H9 (cell line): ENCODE results near the gene IGSF9B. TPM values are rescaled to one million over a fixed set of nuclear protein-coding genes. Genes with fewer than 3 reads are reported as not detected.

ENCODE experiments used
- DNase-seq: peaks from one replicate; pipeline ENCODE4 v3.0.0-alpha.2; 2017
- H2AFZ ChIP-seq: one replicate; pipeline ENCODE4 v1.6.1; 2013; ENCODE audit warnings: mild to moderate bottlenecking, low read length, control low read depth, moderate library complexity
- H2AK5ac ChIP-seq: 2 replicates; pipeline ENCODE4 v1.6.1; 2013; ENCODE audit warnings: low read length, control low read depth, mixed read lengths; ENCODE audit not compliant: insufficient read length
- H2BK120ac ChIP-seq: one replicate; pipeline ENCODE4 v1.6.1; 2013; ENCODE audit warnings: low read depth, mild to moderate bottlenecking, low read length, control low read depth, inconsistent platforms; ENCODE audit not compliant: poor library complexity, severe bottlenecking
- H2BK12ac ChIP-seq: 2 replicates; pipeline ENCODE4 v1.6.1; 2013; ENCODE audit warnings: low read length, control low read depth, mixed read lengths, low read depth; ENCODE audit not compliant: insufficient read length
- H2BK15ac ChIP-seq: 2 replicates; pipeline ENCODE4 v1.6.1; 2013; ENCODE audit warnings: low read depth, low read length, control low read depth
- H2BK20ac ChIP-seq: one replicate; pipeline ENCODE4 v1.6.1; 2013; ENCODE audit warnings: low read depth, mild to moderate bottlenecking, low read length, control low read depth, inconsistent platforms; ENCODE audit not compliant: poor library complexity, severe bottlenecking
- H2BK5ac ChIP-seq: 2 replicates; pipeline ENCODE4 v1.6.1; 2013; ENCODE audit warnings: low read length, control low read depth, mixed read lengths; ENCODE audit not compliant: insufficient read length
- H3K14ac ChIP-seq: 2 replicates; pipeline ENCODE4 v1.6.1; 2013; ENCODE audit warnings: low read length, control low read depth; ENCODE audit not compliant: insufficient read depth
- H3K18ac ChIP-seq: 2 replicates; pipeline ENCODE4 v1.6.1; 2013; ENCODE audit warnings: low read depth, mild to moderate bottlenecking, mixed read lengths, low read length, control low read depth; ENCODE audit not compliant: insufficient read length
- H3K23ac ChIP-seq: 2 replicates; pipeline ENCODE4 v1.6.1; 2013; ENCODE audit warnings: low read length, control low read depth, mixed read lengths, low read depth; ENCODE audit not compliant: insufficient read length
- H3K23me2 ChIP-seq: 2 replicates; pipeline ENCODE4 v1.6.1; 2013; ENCODE audit warnings: low read depth, mild to moderate bottlenecking, mixed read lengths, low read length, control low read depth; ENCODE audit not compliant: insufficient read length, poor library complexity, severe bottlenecking
- H3K27ac ChIP-seq: 2 replicates; pipeline ENCODE4 v1.5.1; 2013; ENCODE audit warnings: low read length, control low read depth, mixed read lengths, low read depth; ENCODE audit not compliant: insufficient read length
- H3K27me3 ChIP-seq: 2 replicates; pipeline ENCODE4 v1.6.1; 2013; ENCODE audit warnings: low read length, control low read depth, inconsistent platforms; ENCODE audit not compliant: insufficient read depth
- H3K4ac ChIP-seq: 2 replicates; pipeline ENCODE4 v1.6.1; 2013; ENCODE audit warnings: low read depth, mild to moderate bottlenecking, control low read depth, inconsistent platforms, low read length, moderate library complexity
- H3K4me1 ChIP-seq: 2 replicates; pipeline ENCODE4 v1.6.1; 2013; ENCODE audit warnings: low read length, control low read depth, inconsistent platforms; ENCODE audit not compliant: insufficient read depth
- H3K4me2 ChIP-seq: 2 replicates; pipeline ENCODE4 v1.6.1; 2013; ENCODE audit warnings: low read length, control low read depth, mixed read lengths; ENCODE audit not compliant: insufficient read length, insufficient read depth
- H3K56ac ChIP-seq: 2 replicates; pipeline ENCODE4 v1.6.1; 2013; ENCODE audit warnings: low read depth, mild to moderate bottlenecking, mixed read lengths, low read length, control low read depth; ENCODE audit not compliant: insufficient read length
- H3K79me1 ChIP-seq: 2 replicates; pipeline ENCODE4 v1.6.1; 2013; ENCODE audit warnings: low read depth, mild to moderate bottlenecking, moderate library complexity, low read length, control low read depth, inconsistent platforms; ENCODE audit not compliant: insufficient read depth, poor library complexity, severe bottlenecking
- H3K79me2 ChIP-seq: 2 replicates; pipeline ENCODE4 v1.6.1; 2013; ENCODE audit warnings: low read length, control low read depth, inconsistent platforms; ENCODE audit not compliant: insufficient read depth
- H3K9ac ChIP-seq: 2 replicates; pipeline ENCODE4 v1.6.1; 2013; ENCODE audit warnings: low read length, control low read depth, mixed read lengths; ENCODE audit not compliant: insufficient read length; ENCODE audit errors: extremely low read depth
- H3K9me3 ChIP-seq: one replicate; pipeline ENCODE4 v1.6.1; 2013; ENCODE audit warnings: low read depth, low read length, inconsistent platforms; ENCODE audit not compliant: control insufficient read depth
- H3T11ph ChIP-seq: one replicate; pipeline ENCODE4 v1.6.1; 2013; ENCODE audit warnings: mild to moderate bottlenecking, low read length, control low read depth, inconsistent platforms
- H4K20me1 ChIP-seq: one replicate; pipeline ENCODE4 v1.6.1; 2013; ENCODE audit not compliant: control insufficient read depth, insufficient read length, insufficient read depth
- H4K5ac ChIP-seq: 2 replicates; pipeline ENCODE4 v1.6.1; 2013; ENCODE audit warnings: low read depth, mild to moderate bottlenecking, mixed read lengths, low read length, control low read depth; ENCODE audit not compliant: insufficient read length
- H4K8ac ChIP-seq: replicated peaks from 2 replicates; pipeline ENCODE4 v1.6.1; 2013; ENCODE audit warnings: low read length, control low read depth, mixed read lengths, low read depth; ENCODE audit not compliant: insufficient read length
- H4K91ac ChIP-seq: 2 replicates; pipeline ENCODE4 v1.6.1; 2013; ENCODE audit warnings: low read depth, mild to moderate bottlenecking, moderate library complexity, mixed read lengths, low read length, control low read depth; ENCODE audit not compliant: insufficient read length
- H3K27ac Mint-ChIP-seq, 3 experiments: 2 replicates in 2 of 3; 3 replicates in 1 of 3; pipeline ENCODE4 v1.8.0; 2020 to 2021; ENCODE audit warnings: mixed read lengths in 3 of 3, mild to moderate bottlenecking in 1 of 3, moderate library complexity in 1 of 3
- H3K27me3 Mint-ChIP-seq: 2 replicates; pipeline ENCODE4 v1.8.0; 2021; ENCODE audit warnings: low read depth, mild to moderate bottlenecking, moderate library complexity, mixed read lengths
- H3K36me3 Mint-ChIP-seq, 3 experiments: 2 replicates in 2 of 3; 3 replicates in 1 of 3; pipeline ENCODE4 v1.8.0; 2020 to 2021; ENCODE audit warnings: low read depth in 3 of 3, mixed read lengths in 3 of 3; ENCODE audit not compliant: insufficient read depth in 1 of 3
- H3K4me1 Mint-ChIP-seq, 2 experiments: 2 replicates each; pipeline ENCODE4 v1.8.0; 2020; ENCODE audit warnings: mixed read lengths in 2 of 2
- H3K4me3 Mint-ChIP-seq, 2 experiments: 2 replicates in 1 of 2; 3 replicates in 1 of 2; pipeline ENCODE4 v1.8.0; 2020 to 2021; ENCODE audit warnings: mild to moderate bottlenecking in 2 of 2, mixed read lengths in 2 of 2, moderate library complexity in 1 of 2
- H3K9me3 Mint-ChIP-seq, 2 experiments: 2 replicates in 1 of 2; 3 replicates in 1 of 2; pipeline ENCODE4 v1.8.0; 2020; ENCODE audit warnings: mild to moderate bottlenecking in 2 of 2, mixed read lengths in 2 of 2, moderate library complexity in 1 of 2
- CTCF ChIP-seq: fragments of 200-600 bp; sonication (generic); conservative IDR thresholded peaks from 3 replicates; pipeline ENCODE4 v1.8.0; 2021; ENCODE audit warnings: antibody characterized with exemption, mild to moderate bottlenecking
- WGBS: extraction: QIAGEN DNeasy Blood & Tissue Kit; methylation state at CpG from one replicate; pipeline ENCODE4 v1.1.7; 2013; ENCODE audit warnings: missing lambda C conversion rate, low lambda C conversion rate, mixed read lengths; ENCODE audit not compliant: insufficient read length; ENCODE audit errors: extremely low coverage; 5-methylcytosine and 5-hydroxymethylcytosine counted together
- total RNA-seq: library from RNA; stranded (reverse); gene quantifications from 2 replicates; pipeline ENCODE4 v1.2.1, GENCODE V29; 2021

IGSF9B gene
- total RNA-seq, 1 experiment from 2014 or later, result 25.7 TPM

- H3K4me1 Mint-ChIP-seq, result peaks cover 10 to 11% of the 10 kb centered on the region in 2 experiments
- no peak overlapping the region for H2AK5ac ChIP-seq
- H3K9me3 ChIP-seq, result no peaks in the 10 kb centered on the region
- no peaks in the 10 kb centered on the region for H3K9me3 Mint-ChIP-seq
- no peaks in the 10 kb centered on the region for H4K20me1 ChIP-seq
- no peak overlapping the region for H3K4me2 ChIP-seq
- peak; percentile 64 for DNase-seq
- no peak overlapping the region for H4K8ac ChIP-seq
- H3K27ac Mint-ChIP-seq, result peak overlapping the region in 1 of 3 experiments; percentile 3; a peak in 2 of 7 replicates
- no peaks in the 10 kb centered on the region for H3K27me3 Mint-ChIP-seq
- no peak overlapping the region for H3K14ac ChIP-seq
- H3K4ac ChIP-seq, result no peak overlapping the region
- no peak overlapping the region for H4K5ac ChIP-seq
- TF ChIP-seq CTCF, result no peak
- peaks cover 33 to 48% (median 38%) of the 10 kb centered on the region in 3 experiments; a peak in 6 of 7 replicates for H3K36me3 Mint-ChIP-seq
- H3K23me2 ChIP-seq, result no peaks in the 10 kb centered on the region
- no peak overlapping the region for H2BK120ac ChIP-seq
- no peak overlapping the region for H3K27ac ChIP-seq
- no peak overlapping the region for H2BK5ac ChIP-seq
- H2BK12ac ChIP-seq, result no peak overlapping the region
- no peak overlapping the region for H3K18ac ChIP-seq
- no peaks in the 10 kb centered on the region for H3K79me2 ChIP-seq
- H3K23ac ChIP-seq, result no peak overlapping the region
- no peak overlapping the region for H3K9ac ChIP-seq
- H4K91ac ChIP-seq, result no peak overlapping the region
- no peak overlapping the region for H2AFZ ChIP-seq
- no peak overlapping the region; a peak in 1 of 5 replicates for H3K4me3 Mint-ChIP-seq
- H3K27me3 ChIP-seq, result no peaks in the 10 kb centered on the region
- no CpG with 5 or more reads among the region's 5 CpGs for WGBS
- no peak overlapping the region for H2BK20ac ChIP-seq
- no peak overlapping the region for H3K56ac ChIP-seq
- no peaks in the 10 kb centered on the region for H3K4me1 ChIP-seq
- H2BK15ac ChIP-seq, result no peak overlapping the region
- no peaks in the 10 kb centered on the region for H3K79me1 ChIP-seq
- no peak overlapping the region for H3T11ph ChIP-seq
These were observed 28.1 kb downstream of the IGSF9B start for GRCh38 chr11:133928628-133929059.
